ENCODE data around the gene PUM1. TPM values are rescaled to one million over a fixed set of nuclear protein-coding genes. Genes with fewer than 3 reads are reported as not detected.

PUM1 gene
- total RNA-seq, 1 donor from 2014 or later: 121 TPM

GRCh38 chr1:30888391-30888790 lies 177.1 kb downstream of the PUM1 start:
- Mint-ChIP-seq H3K36me3 (ENCODE audit: low read depth) (no peaks in the 10 kb centered on the region), H3K4me3 (ENCODE audit: low read depth) (no peak overlapping the region), H3K27me3 (ENCODE audit: low read depth) (peaks cover 6% of the 10 kb centered on the region), H3K27ac (no peak overlapping the region), H3K9me3 (no peaks in the 10 kb centered on the region), H3K4me1 (ENCODE audit: low read depth) (no peaks in the 10 kb centered on the region)
- DNase-seq (ENCODE audit: low spot score): no peak
- intact Hi-C loops (cut with micrococcal nuclease): no loop called here

DNA sequence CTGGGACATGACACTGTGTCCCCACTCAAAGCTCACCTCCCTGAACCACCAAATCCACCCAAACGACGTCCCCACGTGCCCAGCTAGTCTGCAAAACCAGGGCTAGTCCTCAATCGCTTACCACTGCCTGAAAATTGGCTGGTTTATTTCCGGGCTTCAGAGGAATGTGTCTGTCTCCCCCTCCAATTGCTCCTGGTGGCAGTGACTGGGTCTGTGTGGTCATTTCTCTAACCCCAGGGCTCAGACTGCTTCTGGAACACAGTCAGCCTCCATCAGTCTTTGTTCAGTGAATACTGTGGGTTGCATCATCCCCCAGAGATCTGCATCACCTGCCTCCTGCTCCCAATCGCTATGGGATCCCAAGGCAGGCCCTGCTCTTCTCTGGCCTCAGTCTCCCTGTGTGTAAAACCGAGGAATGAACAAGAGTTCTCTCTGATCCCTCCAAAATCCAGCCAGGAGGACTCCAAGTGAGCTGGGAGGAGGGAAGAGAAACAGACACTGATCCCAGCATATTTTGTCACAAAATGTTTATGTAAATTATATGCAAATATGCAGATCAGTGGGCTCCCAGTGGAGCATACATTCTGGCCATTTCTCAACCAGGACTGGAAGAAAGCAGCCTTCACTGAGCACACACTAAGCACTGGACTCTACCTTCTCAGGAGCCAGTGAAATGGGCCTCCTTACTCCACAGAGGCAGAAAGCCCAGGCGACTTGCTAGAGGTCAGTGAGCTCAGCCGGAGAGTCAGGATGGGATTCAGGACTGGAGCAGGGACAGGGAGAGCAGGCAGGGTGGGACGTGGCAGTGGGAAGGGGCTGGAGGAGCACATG lies 177.8 kb downstream of the PUM1 start:
- peaks cover 6% of the 10 kb centered on the region for H3K27me3 Mint-ChIP-seq (ENCODE audit: low read depth)
- intact Hi-C loops (cut with micrococcal nuclease): no loop called here
- H3K4me1 Mint-ChIP-seq (ENCODE audit: low read depth): no peaks in the 10 kb centered on the region

DNA sequence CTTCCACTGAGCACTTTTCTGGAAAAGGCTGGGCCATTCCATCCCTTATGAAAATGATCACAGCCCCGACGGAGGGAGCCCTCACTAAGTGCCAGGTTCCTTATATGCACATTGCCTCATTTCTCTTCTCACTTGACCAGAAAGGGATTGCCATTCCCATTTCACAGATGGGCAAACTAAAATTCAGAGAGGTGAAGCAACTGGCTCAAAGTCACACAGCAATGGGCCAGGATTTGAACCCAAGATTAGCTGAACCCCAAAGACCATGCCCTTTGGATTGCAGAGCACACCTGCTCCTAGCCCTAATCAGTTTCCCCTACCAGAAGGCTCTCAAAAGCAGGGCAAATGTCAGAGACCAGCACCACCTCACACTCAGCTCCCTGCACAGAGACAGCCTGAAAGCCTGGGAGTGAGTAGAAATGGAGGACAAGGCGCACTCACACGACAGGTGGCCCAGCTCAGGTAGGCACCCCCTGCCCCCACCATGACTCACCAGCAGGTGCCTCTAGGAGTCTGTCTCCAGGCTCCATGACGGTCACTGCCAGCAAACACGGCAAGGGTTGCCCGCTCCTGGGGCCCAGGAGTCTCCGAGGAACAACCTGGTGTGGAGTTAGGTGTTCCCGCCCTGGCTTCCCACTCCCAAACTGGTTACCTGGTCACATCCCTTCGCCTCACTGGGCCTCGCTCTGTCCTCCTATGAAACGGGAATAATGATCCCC lies 178.6 kb downstream of the PUM1 start:
- DNase-seq (ENCODE audit: low spot score): no peak
- Mint-ChIP-seq H3K27me3 (ENCODE audit: low read depth) (peaks cover 6% of the 10 kb centered on the region), H3K4me1 (ENCODE audit: low read depth) (no peaks in the 10 kb centered on the region), H3K4me3 (ENCODE audit: low read depth) (no peak overlapping the region), H3K36me3 (ENCODE audit: low read depth) (no peaks in the 10 kb centered on the region), H3K27ac (no peak overlapping the region), H3K9me3 (no peaks in the 10 kb centered on the region)
- intact Hi-C loops (cut with micrococcal nuclease): no loop called here

More for the DNA sequence above, 177.8 kb downstream of the PUM1 start:
- H3K36me3 Mint-ChIP-seq (ENCODE audit: low read depth): no peaks in the 10 kb centered on the region
- no peak overlapping the region for H3K27ac Mint-ChIP-seq
- H3K9me3 Mint-ChIP-seq: no peaks in the 10 kb centered on the region
- DNase-seq (ENCODE audit: low spot score): no peak
- no peak overlapping the region for H3K4me3 Mint-ChIP-seq (ENCODE audit: low read depth)

DNA sequence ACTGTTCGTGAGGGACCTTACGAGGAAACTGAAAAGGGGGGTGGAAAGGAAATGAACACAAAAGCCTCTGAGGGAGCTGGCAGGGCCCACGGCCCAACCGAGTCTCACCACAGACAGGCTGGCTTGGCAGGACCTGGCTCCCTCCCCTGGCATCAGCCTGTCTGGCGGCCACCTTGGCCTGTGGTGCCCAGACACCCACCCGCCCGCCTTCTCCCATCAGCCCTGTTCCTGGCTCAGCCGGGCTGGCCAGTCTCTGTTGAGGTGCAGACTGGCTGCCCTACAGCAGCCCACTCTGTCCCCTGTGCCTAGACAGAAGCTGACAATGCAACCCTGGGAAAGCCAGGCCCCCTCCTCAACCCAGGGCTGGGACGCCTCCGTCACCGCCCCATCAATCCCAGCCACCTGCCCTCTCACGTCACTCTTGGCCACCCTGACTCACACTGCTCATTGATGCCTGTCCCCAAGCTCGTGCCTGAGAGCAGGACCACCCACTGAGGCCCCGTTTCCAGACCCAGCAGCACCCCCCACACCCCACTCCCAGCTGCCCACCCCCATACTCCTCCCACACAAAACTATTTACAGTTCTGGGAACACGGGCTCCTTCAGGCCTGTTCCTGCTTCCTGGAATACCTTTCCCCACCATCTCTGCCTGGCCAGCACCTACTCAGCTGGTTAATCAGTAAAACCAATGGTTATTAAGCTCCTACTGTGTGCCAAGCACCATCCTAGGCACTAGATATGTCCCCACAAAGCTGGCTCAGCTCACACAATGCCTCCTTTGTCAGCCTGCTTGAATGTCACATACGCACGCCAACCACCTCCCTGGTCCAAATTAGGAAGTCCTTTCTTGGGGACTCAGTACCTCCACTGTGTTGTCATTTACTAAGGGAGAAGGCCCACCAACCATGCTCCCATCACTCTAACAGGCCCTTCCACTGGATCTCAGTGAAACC lies 179.7 kb downstream of the PUM1 start:
- Mint-ChIP-seq H3K4me1 (ENCODE audit: low read depth) (no peaks in the 10 kb centered on the region), H3K9me3 (no peaks in the 10 kb centered on the region), H3K36me3 (ENCODE audit: low read depth) (no peaks in the 10 kb centered on the region), H3K4me3 (ENCODE audit: low read depth) (no peak overlapping the region), H3K27ac (no peak overlapping the region), H3K27me3 (ENCODE audit: low read depth) (peaks cover 9% of the 10 kb centered on the region)
- intact Hi-C loops (cut with micrococcal nuclease): no loop called here
- DNase-seq (ENCODE audit: low spot score): no peak

DNA sequence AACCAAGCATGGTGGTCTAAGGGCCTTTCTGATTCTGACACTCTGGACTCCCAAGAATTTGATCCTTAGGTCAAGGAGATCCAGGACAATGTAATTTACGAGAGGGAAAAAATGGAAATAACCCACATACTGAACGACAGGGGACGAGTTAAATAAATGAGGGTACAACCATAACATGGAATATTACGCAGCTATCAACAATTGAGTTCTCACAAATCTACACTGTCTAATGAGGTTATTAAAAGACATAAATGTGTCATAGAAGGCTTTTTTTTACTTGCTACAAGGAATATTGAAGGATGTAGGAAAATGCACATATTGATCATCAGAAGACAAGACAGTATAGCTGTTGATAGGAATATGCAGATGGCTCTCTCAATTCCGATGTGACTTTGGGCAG lies 180.8 kb downstream of the PUM1 start:
- Mint-ChIP-seq H3K27ac (no peak overlapping the region), H3K9me3 (no peaks in the 10 kb centered on the region), H3K4me3 (ENCODE audit: low read depth) (no peak overlapping the region), H3K27me3 (ENCODE audit: low read depth) (peaks cover 9% of the 10 kb centered on the region), H3K36me3 (ENCODE audit: low read depth) (no peaks in the 10 kb centered on the region), H3K4me1 (ENCODE audit: low read depth) (no peaks in the 10 kb centered on the region)
- intact Hi-C loops (cut with micrococcal nuclease): no loop called here
- no peak for DNase-seq (ENCODE audit: low spot score)

GRCh38 chr1:30883389-30884172 lies 181.9 kb downstream of the PUM1 start:
- no peak overlapping the region for H3K4me3 Mint-ChIP-seq (ENCODE audit: low read depth)
- H3K9me3 Mint-ChIP-seq: no peaks in the 10 kb centered on the region
- no peak for DNase-seq (ENCODE audit: low spot score)
- no peak overlapping the region for H3K27ac Mint-ChIP-seq
- no peaks in the 10 kb centered on the region for H3K4me1 Mint-ChIP-seq (ENCODE audit: low read depth)
- intact Hi-C loops (cut with micrococcal nuclease): no loop called here
- H3K27me3 Mint-ChIP-seq (ENCODE audit: low read depth): peaks cover 10% of the 10 kb centered on the region
- no peaks in the 10 kb centered on the region for H3K36me3 Mint-ChIP-seq (ENCODE audit: low read depth)

DNA sequence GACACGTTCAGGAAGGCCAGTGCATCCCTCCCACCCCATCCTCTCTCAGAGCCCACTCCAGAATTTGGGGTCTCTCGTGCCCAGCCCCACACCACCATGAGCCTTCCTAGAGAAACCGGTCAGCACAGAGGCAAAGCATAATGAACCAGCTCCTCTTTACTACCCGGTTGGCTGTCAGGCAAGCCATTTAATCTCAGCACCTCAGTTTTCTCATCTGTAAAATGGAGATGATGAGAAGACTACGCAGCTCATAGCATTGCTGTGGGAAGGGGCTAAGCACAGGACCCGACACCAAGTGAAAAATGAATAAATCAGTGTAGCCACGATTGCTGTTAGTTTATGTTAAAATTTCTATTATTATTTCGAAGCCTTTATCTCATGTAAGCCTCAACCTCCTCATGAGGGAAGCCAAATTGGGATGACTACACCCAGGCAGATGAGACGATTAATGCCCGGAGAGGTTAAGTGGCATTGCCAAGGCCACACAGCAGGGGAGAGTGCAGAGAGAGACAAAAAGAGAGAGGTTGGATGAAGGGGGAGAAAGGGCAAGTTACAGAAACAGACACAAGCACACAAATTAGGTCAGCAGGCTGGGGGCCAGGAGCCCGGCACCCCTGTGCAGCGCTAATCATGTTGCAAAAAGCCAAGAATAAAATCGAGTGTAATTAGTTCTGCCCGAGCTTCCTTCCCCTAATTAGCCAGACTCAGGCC lies 182.7 kb downstream of the PUM1 start:
- H3K9me3 Mint-ChIP-seq: no peaks in the 10 kb centered on the region
- no peaks in the 10 kb centered on the region for H3K4me1 Mint-ChIP-seq (ENCODE audit: low read depth)
- no peak for DNase-seq (ENCODE audit: low spot score)
- H3K36me3 Mint-ChIP-seq (ENCODE audit: low read depth): no peaks in the 10 kb centered on the region
- H3K27ac Mint-ChIP-seq: no peak overlapping the region
- intact Hi-C loops (cut with micrococcal nuclease): no loop called here
- H3K27me3 Mint-ChIP-seq (ENCODE audit: low read depth): peaks cover 10% of the 10 kb centered on the region
- no peak overlapping the region for H3K4me3 Mint-ChIP-seq (ENCODE audit: low read depth)

Other genes with a start within 250 kb of the PUM1 start
- 0.46 and 0.92 TPM in 2 replicates for gene SDC3, start 157.0 kb downstream of the PUM1 start, total RNA-seq
- gene NKAIN1, start 174.2 kb upstream of the PUM1 start, total RNA-seq: 0.07 TPM in 1 of 2 replicates, not detected in the other
- gene SNRNP40, start 231.1 kb upstream of the PUM1 start, total RNA-seq: 115 and 116 TPM in 2 replicates
- gene ZCCHC17, start 231.3 kb upstream of the PUM1 start, total RNA-seq: 26.2 and 27.2 TPM in 2 replicates

Data from activated T-helper 2 cell treated with anti-CD3 and anti-CD28 coated beads, Interferon-gamma antibody, Interleukin-2, Interleukin-4, amounts not matched to agents 10 μg/mL and 5 μg/mL and 100 μg/mL, durations not matched to agents 14 hours and 24 hours and 36 hours (primary cell).